HG03571 (cell line): ENCODE results near the gene IDH3G.

Experiments
- ATAC-seq: cut with Tn5 transposase; IDR thresholded peaks from one replicate; pipeline ENCODE4 v1.9.1; 2021; ENCODE audit not compliant: unreplicated experiment

Gene IDH3G

DNA sequence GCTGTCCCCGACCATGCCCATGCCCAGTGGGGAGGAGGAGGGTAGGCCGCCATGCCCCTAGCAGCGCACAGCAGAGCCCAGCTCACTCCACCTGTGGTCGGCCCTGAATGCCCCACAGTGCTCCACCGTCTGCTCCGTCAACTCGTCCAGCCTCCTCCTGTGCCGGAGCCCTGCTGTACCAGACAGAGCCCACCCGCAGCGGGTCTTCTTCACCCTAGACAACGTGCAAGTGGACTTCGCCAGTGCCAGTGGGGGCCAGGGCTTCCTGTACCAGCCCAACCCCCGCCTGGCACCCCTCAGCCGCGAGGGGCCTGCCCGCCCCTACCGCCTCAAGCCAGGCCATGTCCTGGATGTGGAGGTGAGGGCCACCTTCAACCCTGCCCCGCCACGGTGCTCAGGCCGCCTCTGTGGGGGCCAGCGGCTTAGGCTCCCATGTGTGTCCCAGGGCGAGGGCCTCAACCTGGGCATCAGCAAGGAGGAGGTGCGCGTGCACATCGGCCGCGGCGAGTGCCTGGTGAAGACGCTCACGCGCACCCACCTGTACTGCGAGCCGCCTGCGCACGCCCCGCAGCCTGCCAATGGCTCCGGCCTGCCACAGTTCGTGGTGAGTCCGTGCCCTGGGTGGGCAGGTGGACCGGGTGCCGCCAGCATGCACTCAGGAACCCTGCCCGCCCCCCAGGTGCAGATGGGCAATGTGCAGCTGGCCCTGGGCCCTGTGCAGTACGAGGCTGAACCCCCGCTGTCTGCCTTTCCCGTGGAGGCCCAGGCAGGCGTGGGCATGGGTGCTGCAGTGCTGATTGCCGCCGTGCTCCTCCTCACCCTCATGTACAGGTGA lies 20.2 kb downstream of the IDH3G start:
- no peak for ATAC-seq

DNA sequence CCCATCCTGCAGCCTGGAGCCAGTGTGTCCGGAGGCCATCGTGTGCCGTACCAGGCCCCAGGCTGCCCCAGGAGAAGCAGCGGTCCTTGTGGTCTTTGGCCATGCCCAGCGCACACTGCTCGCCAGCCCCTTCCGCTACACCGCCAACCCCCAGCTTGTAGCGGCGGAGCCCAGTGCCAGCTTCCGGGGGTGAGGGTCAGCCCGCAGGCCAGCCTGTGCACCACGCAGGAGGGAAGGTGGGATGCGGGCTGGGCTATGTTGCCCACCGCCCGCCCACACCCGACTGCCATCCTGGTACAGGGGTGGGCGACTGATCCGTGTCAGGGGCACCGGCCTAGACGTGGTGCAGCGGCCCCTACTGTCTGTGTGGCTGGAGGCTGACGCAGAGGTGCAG lies 21.0 kb downstream of the IDH3G start:
- ATAC-seq, result no peak

DNA sequence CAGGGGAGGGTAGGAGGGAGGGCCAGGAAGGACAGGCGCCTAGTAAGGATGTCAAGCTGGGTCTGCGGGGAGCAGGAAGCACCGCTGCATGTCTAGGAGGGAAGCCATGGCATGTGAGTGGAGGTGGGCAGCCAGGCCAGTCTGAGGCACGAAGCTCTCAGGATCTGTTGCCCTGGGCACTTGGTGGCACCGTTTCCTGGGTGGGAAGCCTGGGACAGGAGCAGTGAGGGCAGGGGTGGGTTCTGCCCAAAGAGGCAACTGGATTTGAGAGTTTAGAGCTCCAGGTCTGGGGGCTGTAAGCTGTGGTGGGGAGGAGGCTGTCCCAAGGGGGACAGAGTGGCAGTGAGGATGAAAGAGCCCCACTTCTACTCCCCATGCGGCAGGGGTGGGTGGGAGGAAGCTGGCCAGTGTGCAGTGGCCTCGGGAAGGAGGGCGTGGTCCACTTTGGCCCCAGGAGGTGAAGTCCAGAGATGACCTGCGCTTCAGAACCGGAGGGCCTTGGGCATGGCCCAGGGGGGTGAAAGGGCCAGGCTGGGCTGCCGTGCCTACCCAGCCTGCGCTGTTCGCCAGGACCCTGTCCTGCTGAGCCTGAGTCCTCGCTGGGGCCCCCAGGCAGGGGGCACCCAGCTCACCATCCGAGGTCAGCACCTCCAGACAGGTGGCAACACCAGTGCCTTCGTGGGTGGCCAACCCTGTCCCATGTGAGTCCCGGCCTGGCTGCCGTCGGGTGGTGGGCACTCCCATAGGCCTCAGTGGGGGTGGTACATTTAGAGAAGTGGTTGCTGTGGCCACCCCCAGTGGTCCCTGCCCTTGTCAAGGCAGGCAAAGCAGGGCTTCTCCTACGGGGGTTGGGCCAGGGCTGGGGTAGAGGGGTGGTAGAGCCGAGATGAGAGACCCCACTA lies 21.6 kb downstream of the IDH3G start:
- no peak for ATAC-seq

DNA sequence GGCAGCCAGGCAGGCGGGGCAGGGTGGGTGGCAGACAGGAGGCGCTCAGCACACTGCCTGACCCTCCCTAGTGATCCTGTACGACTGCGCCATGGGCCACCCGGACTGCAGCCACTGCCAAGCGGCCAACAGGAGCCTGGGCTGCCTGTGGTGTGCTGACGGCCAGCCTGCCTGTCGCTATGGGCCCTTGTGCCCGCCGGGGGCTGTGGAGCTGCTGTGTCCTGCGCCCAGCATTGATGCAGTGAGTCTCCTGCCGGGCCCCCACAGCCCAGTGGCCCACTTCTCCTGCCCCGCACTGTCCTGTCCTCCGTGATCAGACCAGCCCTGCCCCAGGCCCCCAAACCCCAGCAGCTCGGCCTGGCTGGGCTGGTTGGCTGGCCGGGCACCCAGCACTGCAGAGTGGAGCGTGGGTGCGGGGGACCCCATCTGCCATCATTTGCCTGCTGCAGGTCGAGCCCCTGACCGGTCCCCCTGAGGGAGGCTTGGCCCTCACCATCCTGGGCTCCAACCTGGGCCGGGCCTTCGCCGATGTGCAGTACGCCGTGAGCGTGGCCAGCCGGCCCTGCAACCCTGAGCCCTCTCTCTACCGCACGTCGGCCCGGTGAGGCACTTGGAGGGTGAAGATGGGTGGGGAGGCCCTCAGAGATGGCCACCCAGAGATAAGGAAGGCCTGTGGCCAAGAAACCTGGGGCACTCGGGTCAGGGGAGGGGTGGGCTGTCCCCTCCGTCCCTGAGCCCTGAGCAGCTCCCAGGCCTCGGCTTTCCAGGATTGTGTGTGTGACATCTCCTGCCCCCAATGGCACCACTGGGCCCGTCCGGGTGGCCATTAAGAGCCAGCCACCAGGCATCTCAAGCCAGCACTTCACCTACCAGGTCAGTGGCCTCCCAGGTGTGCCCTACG lies 22.5 kb downstream of the IDH3G start:
- ATAC-seq, result no peak

DNA sequence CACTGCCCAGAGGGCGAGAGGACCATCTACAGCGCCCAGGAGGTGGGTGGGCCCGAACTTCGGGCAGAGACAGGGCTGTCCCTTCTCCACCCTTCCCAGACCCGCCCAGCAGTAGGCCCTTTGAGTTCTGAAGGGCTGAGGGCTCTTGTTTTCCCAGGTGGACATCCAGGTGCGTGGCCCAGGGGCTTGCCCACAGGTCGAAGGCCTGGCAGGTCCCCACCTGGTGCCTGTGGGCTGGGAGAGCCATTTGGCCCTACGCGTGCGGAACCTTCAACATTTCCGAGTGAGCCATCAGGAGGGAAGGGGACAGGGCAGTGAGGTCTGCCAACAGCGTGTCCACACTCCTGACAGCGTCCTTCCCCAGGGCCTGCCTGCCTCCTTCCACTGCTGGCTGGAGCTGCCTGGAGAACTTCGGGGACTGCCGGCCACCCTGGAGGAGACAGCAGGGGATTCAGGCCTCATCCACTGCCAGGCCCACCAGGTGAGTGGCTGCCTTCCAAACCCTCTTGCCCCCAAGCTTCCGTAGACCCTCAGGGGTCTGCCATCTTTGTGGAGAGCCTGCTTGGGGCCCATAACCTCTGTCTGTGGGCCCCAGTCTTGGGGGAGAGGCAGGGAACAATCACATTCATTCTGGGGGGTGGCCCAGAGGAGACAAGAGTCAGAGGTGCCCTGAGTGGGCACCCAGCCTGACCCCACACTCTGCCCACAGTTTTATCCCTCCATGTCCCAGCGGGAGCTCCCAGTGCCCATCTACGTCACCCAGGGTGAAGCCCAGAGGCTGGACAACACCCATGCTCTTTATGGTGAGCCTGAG lies 23.4 kb downstream of the IDH3G start:
- ATAC-seq, result no peak

DNA sequence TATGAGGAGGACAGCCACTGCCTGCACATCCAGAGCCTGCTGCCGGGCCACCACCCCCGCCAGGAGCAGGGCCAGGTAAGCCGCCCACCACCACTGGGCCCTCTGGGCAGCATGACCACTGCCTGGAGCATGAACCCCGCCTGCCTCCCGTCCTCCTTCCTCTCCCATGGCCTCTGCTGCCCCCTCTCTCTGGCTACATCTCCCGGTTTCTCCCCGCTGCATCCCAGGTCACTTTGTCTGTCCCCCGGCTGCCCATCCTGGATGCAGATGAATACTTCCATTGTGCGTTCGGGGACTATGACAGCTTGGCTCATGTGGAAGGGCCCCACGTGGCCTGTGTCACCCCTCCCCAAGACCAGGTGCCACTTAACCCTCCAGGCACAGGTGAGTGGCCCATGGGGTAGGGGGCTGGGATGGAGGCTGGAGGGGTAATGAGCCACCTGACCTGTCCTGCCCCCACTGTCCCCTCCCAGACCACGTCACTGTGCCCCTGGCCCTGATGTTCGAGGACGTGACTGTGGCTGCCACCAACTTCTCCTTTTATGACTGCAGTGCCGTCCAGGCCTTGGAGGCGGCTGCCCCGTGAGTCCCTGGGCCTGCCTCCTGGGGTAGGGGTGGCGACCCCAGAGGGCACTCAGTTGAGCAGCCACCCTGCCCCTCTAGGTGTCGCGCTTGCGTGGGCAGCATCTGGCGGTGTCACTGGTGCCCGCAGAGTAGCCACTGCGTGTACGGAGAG lies 24.1 kb downstream of the IDH3G start:
- ATAC-seq, result no peak

DNA sequence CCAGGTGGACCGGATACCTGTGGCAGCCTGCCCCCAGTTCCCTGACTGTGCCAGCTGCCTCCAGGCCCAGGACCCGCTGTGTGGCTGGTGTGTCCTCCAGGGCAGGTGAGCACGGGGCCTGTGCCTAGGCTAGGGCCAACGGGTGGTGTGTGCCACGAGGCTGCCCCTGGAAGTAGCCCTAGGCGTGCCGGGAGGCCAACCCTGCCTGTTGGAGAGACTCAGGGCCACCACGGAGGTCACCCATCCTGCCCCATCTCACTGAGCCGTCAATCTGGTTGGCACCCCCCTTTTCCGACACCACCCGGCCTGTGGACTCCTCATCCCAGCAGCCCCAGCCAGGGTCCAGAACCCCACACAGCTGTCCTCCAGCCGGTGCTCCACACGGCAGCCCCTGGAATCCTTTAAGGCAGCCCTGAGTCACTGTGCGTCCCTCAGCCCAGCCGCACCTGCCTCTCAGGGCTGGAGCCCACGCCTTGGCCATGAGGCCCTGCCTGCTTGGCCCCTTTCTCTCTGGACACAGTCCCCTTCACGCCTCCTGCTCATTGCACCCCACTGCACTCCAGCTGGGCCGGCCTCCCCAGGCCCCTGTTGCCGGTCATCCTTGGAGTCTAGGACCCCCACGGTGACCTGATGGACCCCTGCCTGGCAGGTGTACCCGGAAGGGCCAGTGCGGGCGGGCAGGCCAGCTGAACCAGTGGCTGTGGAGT lies 24.9 kb downstream of the IDH3G start:
- no peak for ATAC-seq

DNA sequence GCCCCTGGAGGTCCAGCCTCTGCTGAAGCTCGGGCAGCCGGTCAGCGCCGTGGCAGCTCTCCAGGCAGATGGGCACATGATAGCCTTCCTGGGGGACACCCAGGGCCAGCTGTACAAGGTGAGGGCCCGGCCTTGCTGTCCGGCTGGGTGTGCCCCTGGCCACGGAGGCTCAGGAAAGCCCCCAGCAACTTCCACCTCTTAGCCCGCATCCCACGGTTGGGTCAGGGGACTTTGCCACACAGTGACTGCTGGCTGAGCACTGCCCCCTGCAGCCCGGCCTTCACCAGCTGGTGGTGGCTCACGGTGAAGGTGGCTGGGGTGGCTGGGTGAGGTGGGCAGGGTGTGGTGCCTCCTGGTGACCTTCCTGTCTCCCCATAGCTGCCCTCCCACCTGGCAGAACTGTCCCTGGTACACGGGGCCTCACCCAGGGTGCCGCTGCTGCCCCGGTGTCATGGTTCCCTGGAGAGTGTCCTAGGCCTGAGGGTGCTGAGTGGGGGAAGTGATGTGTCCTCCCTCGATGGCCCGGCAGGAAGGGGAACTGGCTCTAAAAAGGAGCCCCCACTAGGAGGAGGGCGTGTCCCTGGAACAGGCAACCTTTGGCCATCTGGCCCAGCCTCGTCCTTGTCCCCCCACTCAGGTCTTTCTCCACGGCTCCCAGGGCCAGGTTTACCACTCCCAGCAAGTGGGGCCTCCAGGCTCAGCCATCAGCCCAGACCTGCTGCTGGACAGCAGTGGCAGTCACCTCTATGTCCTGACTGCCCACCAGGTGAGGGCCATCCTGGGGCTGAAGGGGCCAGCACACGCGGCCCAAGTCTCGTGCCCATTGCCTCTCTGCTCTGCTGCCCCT lies 25.6 kb downstream of the IDH3G start:
- ATAC-seq, result no peak

DNA sequence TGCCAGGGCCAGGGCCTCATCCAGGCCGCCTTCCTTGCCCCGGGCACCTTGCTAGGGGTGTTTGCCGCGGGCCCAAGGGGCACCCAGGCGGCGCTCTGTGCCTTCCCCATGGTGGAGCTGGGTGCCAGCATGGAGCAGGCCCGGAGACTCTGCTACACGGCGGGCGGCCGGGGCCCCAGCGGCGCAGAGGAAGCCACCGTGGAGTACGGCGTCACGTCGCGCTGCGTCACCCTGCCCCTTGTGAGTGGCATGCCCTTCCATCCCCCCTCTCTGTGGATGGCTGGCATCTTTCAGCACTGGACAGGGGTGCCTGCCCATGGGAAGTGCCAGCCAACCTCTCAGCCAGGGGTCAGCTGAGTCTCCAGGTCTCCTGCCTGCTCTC lies 26.5 kb downstream of the IDH3G start:
- no peak for ATAC-seq

DNA sequence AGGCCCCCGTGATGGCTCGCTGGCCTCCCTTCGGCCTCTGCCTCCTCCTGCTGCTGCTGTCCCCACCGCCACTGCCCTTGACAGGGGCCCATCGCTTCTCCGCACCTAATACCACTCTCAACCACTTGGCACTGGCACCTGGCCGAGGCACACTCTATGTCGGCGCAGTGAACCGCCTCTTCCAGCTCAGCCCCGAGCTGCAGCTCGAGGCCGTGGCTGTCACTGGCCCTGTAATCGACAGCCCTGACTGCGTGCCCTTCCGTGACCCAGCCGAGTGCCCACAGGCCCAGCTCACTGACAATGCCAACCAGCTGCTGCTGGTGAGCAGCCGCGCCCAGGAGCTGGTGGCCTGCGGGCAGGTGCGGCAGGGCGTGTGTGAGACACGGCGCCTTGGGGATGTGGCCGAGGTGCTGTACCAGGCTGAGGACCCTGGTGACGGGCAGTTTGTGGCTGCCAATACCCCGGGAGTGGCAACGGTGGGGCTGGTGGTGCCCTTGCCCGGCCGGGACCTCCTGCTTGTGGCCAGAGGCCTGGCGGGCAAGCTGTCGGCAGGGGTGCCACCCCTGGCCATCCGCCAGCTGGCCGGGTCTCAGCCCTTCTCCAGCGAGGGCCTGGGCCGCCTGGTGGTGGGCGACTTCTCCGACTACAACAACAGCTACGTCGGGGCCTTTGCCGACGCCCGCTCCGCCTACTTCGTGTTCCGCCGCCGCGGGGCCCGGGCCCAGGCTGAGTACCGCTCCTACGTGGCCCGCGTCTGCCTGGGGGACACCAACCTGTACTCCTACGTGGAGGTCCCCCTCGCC lies 27.1 kb downstream of the IDH3G start:
- ATAC-seq, result no peak

DNA sequence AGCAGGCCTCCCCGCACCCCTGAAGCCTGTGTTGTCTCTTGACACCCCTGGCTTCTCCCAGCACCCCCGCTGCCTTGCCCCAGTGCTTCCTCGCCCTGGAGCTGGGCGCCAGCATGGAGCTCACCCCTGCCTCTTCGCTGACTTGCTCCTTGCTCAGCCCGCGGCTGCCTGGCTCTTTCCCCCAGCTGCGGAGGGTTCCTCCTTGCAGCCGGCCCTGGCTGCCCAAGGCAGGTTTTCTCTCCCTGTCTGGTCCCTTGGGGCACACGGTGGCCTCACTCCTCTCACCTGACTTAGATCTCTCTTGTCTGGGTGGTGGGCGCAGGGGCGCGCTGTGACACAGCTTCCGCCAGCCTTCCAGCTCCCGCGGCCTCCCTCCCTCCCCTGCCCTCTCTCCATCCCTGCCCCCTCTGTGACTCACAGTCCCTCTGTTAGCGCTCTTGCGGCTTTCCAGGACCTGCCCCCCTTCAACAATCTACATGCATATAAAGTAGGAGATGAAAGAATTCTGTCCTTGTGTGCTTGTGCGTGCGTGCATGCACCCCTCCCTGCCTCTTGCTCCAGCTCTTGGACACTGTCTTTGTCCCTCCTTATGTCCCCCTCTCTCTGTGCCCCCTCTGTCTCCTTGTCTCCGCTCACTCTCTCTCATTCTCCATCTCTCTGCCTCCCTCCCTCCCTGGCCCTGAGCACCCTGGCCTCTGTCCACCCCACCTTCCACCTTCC lies 27.9 kb downstream of the IDH3G start:
- ATAC-seq, result no peak

DNA sequence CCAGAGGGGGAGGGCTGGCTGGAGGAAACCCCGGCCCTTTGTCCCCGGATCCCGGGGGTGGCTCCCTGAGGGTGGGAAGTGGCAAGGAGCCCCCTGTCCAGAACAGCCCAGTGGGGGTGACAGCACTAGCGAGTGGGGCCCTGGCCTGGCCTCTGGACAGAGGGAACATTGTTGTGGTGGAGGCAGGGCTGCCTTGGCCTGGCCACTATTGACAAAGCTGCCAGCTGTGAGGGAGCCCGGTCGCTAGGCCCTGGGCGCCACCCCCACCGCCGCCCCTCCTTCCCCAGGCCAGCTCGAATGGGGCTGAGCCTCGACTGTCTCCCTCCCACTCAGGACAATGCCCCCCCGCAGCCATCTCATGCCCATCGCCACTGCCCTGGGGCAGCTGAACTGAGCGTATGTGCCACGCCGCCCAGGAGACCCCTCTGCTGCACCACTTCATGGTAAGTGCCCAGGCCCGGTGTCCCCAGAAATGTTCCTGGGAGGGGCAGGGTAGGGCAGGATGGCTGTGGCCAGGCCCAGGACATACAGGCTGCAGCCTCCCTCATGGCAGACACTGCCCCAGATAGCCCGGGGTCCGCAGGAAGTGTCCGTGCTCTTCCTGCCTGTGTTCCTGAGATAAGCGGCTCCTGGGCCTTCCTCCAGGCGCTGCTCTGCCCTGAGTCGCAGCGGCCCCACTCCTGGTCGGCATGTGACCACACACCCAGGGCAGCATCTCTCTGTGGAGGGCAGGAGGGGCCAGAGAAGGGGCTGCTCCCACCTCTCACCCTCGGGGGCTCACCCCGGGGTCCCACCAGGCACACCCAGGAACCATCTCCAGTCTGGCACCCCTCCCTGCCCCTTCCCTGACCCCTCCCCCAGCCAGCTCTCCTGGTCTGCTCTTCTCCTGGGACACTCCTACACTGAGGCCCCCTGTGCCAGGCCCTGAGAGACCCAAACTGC lies 28.8 kb downstream of the IDH3G start:
- no peak for ATAC-seq

DNA sequence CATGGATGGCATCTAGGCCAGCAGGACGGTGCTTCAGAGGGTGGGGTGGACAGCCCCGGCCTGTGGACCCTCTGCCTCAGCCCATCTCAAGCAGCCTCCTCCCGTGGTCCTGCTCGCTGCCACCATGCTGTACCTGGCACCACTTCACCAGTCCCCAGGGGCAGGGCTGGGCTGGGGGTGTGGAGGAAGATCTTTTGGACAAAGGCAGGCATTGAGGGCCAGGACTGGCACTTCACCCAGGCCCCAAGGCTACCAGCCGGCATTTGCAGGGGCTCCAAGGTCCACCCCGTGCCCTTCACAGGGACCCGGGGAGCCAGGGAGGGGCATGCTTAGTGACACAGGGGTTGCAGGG lies 29.4 kb downstream of the IDH3G start:
- no peak for ATAC-seq

DNA sequence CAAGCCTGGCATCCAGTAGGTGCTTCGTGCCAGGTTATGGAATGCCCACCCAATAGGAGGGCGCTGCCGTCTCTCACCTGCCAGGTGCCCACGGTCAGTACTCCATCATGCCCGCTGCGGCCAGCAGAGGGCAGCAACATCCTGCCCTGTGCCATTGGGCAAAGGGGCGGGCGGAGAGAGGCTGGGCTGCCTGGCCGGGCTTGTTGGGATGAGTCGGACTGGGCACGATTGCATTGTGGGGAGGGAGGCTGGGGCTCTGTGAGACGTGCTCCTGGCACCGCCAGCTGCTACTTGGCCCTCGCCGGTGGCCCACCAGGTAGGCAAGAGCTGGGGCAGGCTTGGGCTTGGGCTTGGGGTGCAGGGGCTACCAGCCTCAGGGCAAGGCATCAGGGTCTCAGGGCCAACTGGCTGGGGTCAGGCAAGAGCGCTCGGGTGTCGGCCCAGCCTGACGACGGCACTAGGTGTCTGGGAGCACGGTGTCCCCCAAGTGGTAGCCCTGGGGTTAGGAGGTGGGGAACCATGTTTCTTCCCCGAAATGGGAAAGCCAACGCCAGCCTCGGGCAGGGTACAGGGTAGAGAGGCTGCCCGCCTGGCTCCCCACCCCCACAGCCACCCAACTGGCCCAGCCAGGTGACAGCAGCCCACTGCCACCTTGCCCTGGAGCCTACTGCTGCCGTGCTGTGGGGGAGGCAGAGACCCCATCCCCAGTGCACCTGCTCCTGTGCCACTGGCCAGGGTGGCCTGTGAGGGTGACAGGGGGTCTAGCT lies 30.0 kb downstream of the IDH3G start, which contains the start of gene PLXNB3:
PLXNB3 (plus strand) TSS at position 261 of the 767 bp plus-strand sequence. CDS start 1,287 bp downstream, outside the sequence.
- no peak for ATAC-seq
